Stimulated activated CD8-positive, alpha-beta memory T cell treated with anti-CD3 and anti-CD28 coated beads, Interleukin-15, amount 100 ng/mL, for 48 hours (primary cell): Measurements from ENCODE around the gene C16orf86.
A peak's percentile ranks its signal among the peaks of the same experiment; 100 is the strongest.

Source experiments
- DNase-seq, 2 donors: peaks; one replicate each; pipeline ENCODE4 v3.0.0-alpha.2; 2020; ENCODE audit warnings: low read depth in 2 of 2

Gene C16orf86

GRCh38 chr16:67667453-67667816, 821 bp downstream of the C16orf86 start:
- no peak for DNase-seq

- DNase-seq = peak; percentile 72 to 80
Measured at GRCh38 chr16:67667817-67668494, 1.3 kb downstream of the C16orf86 start.

- DNase-seq = no peak
Measured at GRCh38 chr16:67668495-67669157, 2.0 kb downstream of the C16orf86 start.

GRCh38 chr16:67669499-67670101, 3.0 kb downstream of the C16orf86 start:
- no peak for DNase-seq

- no peak for DNase-seq
Measured at GRCh38 chr16:67672306-67672705, 5.7 kb downstream of the C16orf86 start.

GRCh38 chr16:67672739-67673662, 6.4 kb downstream of the C16orf86 start:
- no peak for DNase-seq

GRCh38 chr16:67673712-67674580, 7.3 kb downstream of the C16orf86 start:
- DNase-seq = no peak

GRCh38 chr16:67674851-67675578, 8.4 kb downstream of the C16orf86 start:
- DNase-seq = no peak

- no peak for DNase-seq
Measured at GRCh38 chr16:67675579-67675935, 8.9 kb downstream of the C16orf86 start.

GRCh38 chr16:67675999-67676398, 9.4 kb downstream of the C16orf86 start:
- no peak for DNase-seq

GRCh38 chr16:67676516-67676915, 9.9 kb downstream of the C16orf86 start:
- DNase-seq = no peak

- no peak for DNase-seq
Measured at GRCh38 chr16:67676939-67677338, 10.3 kb downstream of the C16orf86 start.

GRCh38 chr16:67677712-67678111, 11.1 kb downstream of the C16orf86 start:
- DNase-seq = no peak

- no peak for DNase-seq
Measured at GRCh38 chr16:67678354-67679023, 11.9 kb downstream of the C16orf86 start.

- DNase-seq = no peak
Measured at GRCh38 chr16:67679935-67680897, 13.6 kb downstream of the C16orf86 start.

- DNase-seq = no peak
Measured at GRCh38 chr16:67683767-67684166, 17.2 kb downstream of the C16orf86 start.

- DNase-seq = no peak
Measured at GRCh38 chr16:67685388-67686112, 18.9 kb downstream of the C16orf86 start.
